Activated T-cell treated with anti-CD3 and anti-CD28 coated beads, Interleukin-2, amount 50 U/mL, for 48 hours (primary cell): ENCODE measurements around the gene NISCH.

Source experiments
- DNase-seq, 2 experiments: peaks; one replicate each; pipeline ENCODE4 v3.0.0-alpha.2; 2020

The NISCH gene

DNA sequence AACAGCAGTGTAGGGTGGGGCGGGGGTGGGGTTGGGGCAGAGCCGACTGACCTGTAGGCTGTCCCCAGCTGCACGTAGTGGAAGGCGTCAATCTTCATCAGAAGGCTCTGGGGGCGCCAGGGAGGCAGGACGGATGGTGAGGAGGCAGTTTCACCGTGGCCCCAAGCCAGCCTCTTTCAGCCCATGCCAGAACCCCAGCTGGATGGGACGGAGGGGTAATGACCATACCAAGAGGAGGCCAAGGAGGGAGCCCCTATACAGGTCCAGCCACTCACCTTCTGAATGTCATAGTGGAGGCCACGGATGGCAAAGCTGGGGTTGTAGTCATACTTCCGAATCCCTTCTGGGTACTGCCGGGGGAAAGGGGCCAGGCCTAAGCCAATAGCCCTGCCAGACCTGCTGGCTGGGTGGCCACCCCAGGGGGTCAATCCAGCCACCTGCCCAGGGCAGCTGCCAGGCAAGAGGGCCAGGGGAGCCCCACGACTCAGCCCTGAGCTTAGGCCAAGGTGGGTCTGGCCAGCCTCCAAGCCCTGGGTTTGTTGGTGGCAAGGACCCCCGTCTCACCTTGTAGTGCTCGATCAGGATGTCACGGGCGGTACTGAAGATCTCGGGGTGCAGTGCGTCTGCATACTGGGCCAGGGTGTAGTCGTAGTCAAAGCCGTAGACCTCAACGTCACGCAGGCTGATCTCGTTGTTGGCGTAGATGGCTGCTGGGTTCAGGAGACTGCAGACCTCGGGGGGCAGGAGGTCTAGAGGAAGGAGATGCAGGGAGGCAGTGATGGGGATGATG is 73.4 kb downstream of the NISCH start:
- no peak for DNase-seq

- DNase-seq, result no peak
These were observed 74.3 kb downstream of the NISCH start for GRCh38 chr3:52529376-52530333.

- DNase-seq, result no peak
These were observed 75.8 kb downstream of the NISCH start for GRCh38 chr3:52530918-52531826.

DNA sequence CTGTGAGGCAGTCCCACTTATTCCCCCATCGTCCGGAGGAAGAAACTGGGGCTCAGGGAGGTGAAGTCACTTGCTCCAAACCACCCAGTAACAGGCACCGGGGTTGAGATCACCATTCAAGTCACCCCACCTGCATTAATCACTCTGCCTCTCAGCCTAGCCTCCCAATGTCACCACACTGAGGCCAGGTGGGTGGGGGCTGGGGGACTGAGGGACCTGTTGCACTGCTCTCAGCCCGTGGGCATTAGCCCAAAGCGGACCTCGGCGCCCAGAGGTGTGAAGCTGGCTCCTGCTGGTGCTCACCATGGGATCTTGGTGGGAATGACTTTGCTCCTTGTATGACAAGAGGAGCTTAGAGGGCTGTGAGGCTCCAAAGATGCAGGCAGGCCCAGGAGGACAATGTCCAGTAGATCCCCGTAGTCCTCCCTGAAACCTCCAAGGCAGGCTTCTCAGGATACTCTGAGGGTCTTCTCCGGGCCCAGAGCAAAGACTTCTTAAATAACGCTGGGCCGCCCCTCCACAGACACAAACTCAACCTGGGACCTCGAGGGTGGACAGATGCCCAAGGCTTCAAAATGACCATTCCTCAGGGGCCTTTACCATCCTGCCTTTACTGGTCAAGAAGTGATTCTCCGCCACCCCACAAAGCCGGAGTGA is 76.6 kb downstream of the NISCH start:
- DNase-seq, result no peak

GRCh38 chr3:52532517-52532837 is 77.1 kb downstream of the NISCH start:
- DNase-seq, result peak; percentile 49 to 53

GRCh38 chr3:52532838-52533622 is 77.6 kb downstream of the NISCH start:
- peak; percentile 45 to 56 for DNase-seq

- peak; percentile 76 to 82 for DNase-seq
These were observed 78.3 kb downstream of the NISCH start, which contains the start of gene NT5DC2 for GRCh38 chr3:52533623-52534280. NT5DC2 (minus strand) TSS chr3:52533857; CDS start chr3:52533737, 120 bp downstream.

GRCh38 chr3:52534281-52535183 is 79.1 kb downstream of the NISCH start:
- DNase-seq, result no peak

DNA sequence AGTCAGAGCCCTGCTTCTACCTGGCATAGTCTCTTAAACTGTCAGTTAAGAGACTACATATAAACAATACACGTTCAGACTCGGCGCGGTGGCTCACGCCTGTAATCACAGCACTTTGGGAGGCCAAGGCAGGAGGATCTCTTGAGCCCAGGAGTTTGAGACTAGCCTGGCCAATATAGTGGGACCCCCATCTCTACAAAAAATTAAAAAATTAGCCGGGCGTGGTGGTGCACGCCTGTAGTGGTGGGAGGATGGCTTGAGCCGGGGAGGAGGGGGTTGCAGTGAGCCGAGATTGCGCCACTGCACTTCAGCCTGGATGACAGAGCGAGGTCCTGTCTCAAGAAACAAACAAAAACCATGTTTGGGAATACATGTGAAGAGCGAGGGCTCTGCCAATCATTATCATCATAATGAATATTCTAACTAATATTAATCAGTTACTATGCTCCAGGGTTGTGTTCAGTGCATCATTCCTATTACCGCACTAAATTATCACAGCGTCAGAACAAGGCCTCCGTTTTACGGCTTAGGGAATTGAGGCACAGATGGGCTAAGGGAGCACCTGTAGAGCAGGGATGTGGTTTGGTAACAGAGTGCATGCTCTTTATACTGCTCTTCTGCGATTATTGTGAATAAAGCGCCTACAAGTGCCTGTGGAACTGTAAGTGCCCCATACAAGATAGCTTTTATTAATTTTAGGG is 80.2 kb downstream of the NISCH start:
- DNase-seq, result no peak

DNA sequence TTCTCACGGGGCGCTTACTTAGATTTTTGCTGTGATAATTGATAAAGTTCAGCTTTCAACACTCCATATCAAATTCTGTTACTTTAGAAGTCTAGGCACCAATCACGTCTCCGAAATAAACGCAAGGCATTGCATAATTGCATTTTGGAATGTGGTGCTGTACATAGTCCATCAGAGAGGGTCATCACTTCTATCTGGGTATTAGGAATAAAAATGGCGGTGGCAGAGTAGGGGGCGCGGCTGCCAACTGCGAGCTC is 80.6 kb downstream of the NISCH start:
- no peak for DNase-seq

- DNase-seq, result peak; percentile 97 to 99
These were observed 81.2 kb downstream of the NISCH start, which contains the start of gene UQCC5 for GRCh38 chr3:52536369-52537164. UQCC5 (plus strand) TSS chr3:52536605; CDS start chr3:52536756, 151 bp downstream.

GRCh38 chr3:52537165-52537620 is 81.8 kb downstream of the NISCH start:
- DNase-seq, result no peak

DNA sequence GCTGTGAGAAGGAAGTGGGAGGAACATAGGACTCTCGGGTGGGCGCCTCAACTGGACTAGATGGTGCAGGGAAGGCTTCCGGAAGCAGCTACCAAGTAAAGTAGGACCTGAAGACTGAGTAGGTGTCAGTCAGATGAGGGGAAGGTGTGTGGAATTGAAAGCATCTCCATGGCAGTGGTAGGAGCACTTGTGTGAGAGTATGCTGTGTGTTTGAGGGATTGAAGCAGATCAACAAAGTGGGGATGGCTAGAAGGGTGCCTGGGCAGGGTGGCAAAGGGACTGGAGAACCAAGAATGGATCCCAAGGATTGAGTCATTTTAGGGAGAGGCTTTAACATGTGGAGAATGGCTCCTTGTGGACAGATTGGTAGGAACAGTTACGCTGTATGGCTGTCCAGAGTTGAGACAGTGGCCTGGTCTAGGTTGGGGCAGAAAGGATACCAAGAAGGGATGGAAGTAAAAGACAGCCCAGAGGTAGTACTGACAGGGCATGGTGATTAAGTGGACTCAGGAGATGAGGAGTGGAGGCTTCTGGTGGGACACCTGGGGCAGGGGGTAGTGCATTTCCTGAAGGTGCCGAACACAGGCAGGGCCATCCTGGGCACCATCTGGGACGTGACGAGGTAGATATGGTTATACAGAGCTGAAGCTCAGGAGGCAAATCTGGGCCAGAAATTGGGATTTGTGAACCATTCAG is 82.5 kb downstream of the NISCH start:
- DNase-seq, result peak; percentile 17 to 19

DNA sequence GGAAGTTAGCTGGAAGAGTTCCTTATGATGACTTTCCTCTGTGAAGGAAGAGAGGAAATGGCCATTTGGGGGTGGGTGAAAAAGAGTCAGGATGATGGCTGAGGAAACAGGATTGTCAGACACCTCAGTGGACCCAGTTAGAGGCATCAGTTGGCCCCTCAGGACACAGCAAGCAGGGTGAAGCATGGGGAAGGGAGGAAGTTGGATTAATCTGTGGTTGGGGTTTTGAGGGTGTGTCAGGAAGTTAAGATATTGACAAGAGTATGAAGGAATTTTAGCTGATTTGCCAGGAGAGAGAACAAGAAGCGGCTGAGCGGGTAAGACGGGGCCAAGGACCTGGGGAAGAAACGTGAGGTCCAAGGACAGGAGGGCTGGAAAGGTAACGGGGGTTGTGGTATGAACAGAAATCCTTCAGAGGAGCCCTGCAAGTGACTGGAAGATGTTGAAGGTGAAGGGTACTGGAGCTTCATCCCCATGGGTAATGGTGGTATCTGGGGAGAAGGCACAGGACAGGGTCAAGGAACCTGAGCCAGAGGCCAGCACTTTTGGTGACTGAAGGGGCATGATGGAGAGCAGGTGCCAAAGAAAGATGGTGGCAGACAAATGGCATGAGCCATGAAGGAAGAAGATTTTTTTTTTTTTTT is 83.7 kb downstream of the NISCH start:
- DNase-seq, result peak in 1 of 2 experiments; percentile 15

GRCh38 chr3:52541050-52541449 is 85.6 kb downstream of the NISCH start:
- peak in 1 of 2 experiments; percentile 7 for DNase-seq
